Activated T-helper 1 cell treated with anti-CD3 and anti-CD28 coated beads, Interleukin-12 subunit alpha, Interleukin-12 subunit beta, Interleukin-2, Interleukin-4 antibody, amounts not matched to agents 30 ng/mL and 10 ng/mL and 1 ng/mL, durations not matched to agents 14 hours and 24 hours and 36 hours (primary cell): Measurements from ENCODE around the gene SLC26A9. TPM values are rescaled to one million over a fixed set of nuclear protein-coding genes. Genes with fewer than 3 reads are reported as not detected.

Experiments
- DNase-seq: peaks from one replicate; pipeline ENCODE4 v3.0.0; 2021; ENCODE audit warnings: low spot score
- H3K27ac Mint-ChIP-seq: one replicate; pipeline ENCODE4 v1.8.0; 2021; ENCODE audit warnings: mild to moderate bottlenecking, mixed read lengths
- H3K27me3 Mint-ChIP-seq: one replicate; pipeline ENCODE4 v1.8.0; 2022; ENCODE audit warnings: mild to moderate bottlenecking, moderate library complexity, mixed read lengths; ENCODE audit not compliant: insufficient read depth
- H3K36me3 Mint-ChIP-seq: one replicate; pipeline ENCODE4 v1.8.0; 2021; ENCODE audit warnings: low read depth, mixed read lengths
- H3K4me1 Mint-ChIP-seq: one replicate; pipeline ENCODE4 v1.8.0; 2021; ENCODE audit warnings: low read depth, mixed read lengths
- H3K4me3 Mint-ChIP-seq: one replicate; pipeline ENCODE4 v1.8.0; 2021; ENCODE audit warnings: mild to moderate bottlenecking, moderate library complexity, mixed read lengths
- H3K9me3 Mint-ChIP-seq: one replicate; pipeline ENCODE4 v1.8.0; 2021; ENCODE audit warnings: mixed read lengths
- intact Hi-C: fragments of 100-400 bp; cut with micrococcal nuclease; formaldehyde crosslinking; loops from one replicate; pipeline ENCODE4 v1.15.1; 2024
- total RNA-seq: library from RNA; stranded (reverse); gene quantifications from 2 replicates; pipeline ENCODE4 v1.2.3, GENCODE V29; 2022

SLC26A9 gene, protein sequence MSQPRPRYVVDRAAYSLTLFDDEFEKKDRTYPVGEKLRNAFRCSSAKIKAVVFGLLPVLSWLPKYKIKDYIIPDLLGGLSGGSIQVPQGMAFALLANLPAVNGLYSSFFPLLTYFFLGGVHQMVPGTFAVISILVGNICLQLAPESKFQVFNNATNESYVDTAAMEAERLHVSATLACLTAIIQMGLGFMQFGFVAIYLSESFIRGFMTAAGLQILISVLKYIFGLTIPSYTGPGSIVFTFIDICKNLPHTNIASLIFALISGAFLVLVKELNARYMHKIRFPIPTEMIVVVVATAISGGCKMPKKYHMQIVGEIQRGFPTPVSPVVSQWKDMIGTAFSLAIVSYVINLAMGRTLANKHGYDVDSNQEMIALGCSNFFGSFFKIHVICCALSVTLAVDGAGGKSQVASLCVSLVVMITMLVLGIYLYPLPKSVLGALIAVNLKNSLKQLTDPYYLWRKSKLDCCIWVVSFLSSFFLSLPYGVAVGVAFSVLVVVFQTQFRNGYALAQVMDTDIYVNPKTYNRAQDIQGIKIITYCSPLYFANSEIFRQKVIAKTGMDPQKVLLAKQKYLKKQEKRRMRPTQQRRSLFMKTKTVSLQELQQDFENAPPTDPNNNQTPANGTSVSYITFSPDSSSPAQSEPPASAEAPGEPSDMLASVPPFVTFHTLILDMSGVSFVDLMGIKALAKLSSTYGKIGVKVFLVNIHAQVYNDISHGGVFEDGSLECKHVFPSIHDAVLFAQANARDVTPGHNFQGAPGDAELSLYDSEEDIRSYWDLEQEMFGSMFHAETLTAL
- total RNA-seq = not detected in 2 replicates

DNA sequence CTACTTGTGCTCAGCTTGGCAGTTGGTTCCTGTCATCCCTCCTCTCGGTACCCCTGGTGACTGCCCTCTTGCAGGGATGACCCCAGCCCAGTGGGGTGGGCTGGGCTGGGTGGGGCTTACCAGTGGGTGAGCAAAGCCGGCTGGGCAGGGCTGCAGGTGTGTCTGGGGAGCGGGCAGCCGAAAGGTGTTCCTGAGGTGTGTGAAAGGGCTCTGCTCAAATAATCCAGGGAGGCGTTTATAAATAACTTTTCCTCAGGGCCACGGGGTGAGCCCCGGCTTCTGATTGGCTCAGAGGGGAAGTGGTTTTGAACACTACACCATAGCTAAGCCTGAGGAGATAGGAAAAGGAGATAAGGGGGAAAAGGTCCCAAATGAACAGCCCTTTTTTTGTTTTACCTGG lies at the start of gene SLC26A9:
Gene SLC26A9 (minus strand): TSS at position 212 of the 400 bp plus-strand sequence. CDS start 7,636 bp downstream, outside the sequence.
- no peak for DNase-seq
- intact Hi-C loops = no loop called here
- no peak within 1 kb of the TSS for H3K27ac Mint-ChIP-seq
- no peaks in the 10 kb centered on the region for H3K9me3 Mint-ChIP-seq
- H3K36me3 Mint-ChIP-seq = no peaks in the 10 kb centered on the region
- H3K4me1 Mint-ChIP-seq = no peaks in the 10 kb centered on the region
- peaks cover 36% of the 10 kb centered on the region for H3K27me3 Mint-ChIP-seq
- no peak within 1 kb of the TSS for H3K4me3 Mint-ChIP-seq

DNA sequence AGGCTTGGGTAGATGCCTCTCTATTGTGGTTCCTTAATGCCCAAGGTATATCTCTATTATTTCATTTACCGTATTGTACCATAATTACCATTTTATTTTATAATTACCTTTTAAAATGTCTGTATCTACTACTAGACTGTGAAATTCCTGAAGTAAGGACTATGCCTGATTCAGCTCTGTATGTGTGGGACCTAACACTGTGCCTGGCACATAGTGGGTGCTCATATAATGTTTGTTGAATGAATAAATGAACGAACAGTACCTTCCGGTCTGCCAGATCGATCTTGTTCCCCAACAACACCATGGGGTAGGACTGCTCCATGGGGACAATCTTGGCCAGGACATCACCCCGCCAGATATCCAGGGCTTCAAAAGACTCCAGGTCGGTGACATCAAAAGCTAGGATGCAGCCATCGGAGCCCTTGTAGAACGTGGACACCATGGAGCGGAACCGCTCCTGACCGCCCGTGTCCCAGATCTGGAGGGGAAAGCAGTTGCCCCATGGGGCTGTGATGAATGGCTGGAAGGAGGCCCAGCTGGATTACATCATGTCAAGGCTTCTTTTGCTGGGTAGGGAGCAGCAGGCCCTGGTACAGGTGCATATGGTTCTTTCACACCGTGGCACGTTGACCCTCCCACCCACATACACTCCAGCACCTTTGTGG lies 49.1 kb upstream of the SLC26A9 start:
- no peak overlapping the region for H3K4me3 Mint-ChIP-seq
- peaks cover 5% of the 10 kb centered on the region for H3K4me1 Mint-ChIP-seq
- H3K27ac Mint-ChIP-seq = no peak overlapping the region
- peaks cover 18% of the 10 kb centered on the region for H3K27me3 Mint-ChIP-seq
- no peaks in the 10 kb centered on the region for H3K9me3 Mint-ChIP-seq
- no peak for DNase-seq
- H3K36me3 Mint-ChIP-seq = no peaks in the 10 kb centered on the region
- intact Hi-C loops = no loop called here

DNA sequence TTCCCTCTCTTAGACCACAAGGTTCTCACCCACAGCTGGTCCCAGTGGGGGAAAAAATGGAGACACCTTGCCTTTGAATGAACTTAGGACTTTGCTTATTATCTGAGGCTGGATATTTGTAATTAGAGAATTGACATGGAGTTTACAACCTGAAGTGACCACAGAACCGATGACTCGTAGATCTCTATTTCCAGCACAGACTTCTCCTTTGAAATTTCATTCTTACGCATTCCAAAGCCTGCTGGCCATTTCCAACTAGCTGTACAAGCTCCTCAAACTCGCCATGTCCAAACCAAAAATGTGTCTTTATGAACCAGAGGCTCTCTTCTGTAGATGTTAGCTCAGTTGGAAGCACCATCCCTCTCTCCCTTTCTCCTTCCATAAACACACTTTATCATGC lies 48.0 kb upstream of the SLC26A9 start:
- no peak for DNase-seq
- H3K9me3 Mint-ChIP-seq = no peaks in the 10 kb centered on the region

DNA sequence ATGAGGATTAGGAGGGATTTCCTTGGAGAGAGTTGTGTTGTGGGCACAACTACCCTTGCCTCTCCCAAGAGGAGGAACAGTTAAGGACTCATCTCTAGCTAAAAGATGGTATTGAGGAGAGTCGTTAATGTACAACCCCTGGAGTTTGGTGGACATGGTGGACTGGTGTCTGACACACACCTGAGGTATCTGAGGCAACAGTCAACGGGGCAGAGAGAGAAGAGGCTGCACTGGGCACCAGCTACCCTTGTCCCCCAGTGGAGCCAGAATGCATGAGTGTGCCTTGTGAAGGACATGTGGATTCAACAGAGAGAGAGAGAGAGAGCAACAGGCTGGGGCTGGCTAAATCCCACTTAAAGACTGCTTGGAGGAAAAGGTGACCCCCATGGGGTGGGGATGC lies 47.0 kb upstream of the SLC26A9 start:
- H3K4me3 Mint-ChIP-seq = no peak overlapping the region
- H3K36me3 Mint-ChIP-seq = no peaks in the 10 kb centered on the region
- no peak overlapping the region for H3K27ac Mint-ChIP-seq
- intact Hi-C loops = no loop called here
- H3K27me3 Mint-ChIP-seq = peaks cover 15% of the 10 kb centered on the region
- H3K4me1 Mint-ChIP-seq = no peaks in the 10 kb centered on the region
- H3K9me3 Mint-ChIP-seq = no peaks in the 10 kb centered on the region
- no peak for DNase-seq

More for the DNA sequence above, 48.0 kb upstream of the SLC26A9 start:
- intact Hi-C loops = no loop called here
- H3K36me3 Mint-ChIP-seq = no peaks in the 10 kb centered on the region
- H3K27ac Mint-ChIP-seq = no peak overlapping the region
- H3K4me3 Mint-ChIP-seq = no peak overlapping the region
- H3K27me3 Mint-ChIP-seq = peaks cover 15% of the 10 kb centered on the region
- peaks cover 1% of the 10 kb centered on the region for H3K4me1 Mint-ChIP-seq

DNA sequence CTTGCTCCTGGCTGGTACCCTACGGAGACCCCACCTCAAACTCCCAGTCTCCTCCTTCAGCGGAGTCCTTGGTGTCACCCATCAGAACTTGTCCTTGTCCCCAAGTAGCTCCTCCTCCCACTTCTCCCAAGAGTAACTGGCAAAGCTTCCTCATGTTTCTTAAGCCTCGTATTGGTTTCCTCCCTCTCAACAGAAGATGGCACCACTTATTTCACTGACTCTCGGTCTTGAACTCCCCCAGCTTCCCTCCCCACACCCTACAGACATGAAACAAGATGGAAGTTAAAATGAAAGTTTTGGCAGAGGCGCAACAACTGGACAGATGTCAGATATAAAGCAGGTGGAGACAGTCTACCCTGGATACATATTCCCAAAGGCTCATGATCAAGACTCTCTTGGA lies 46.5 kb upstream of the SLC26A9 start:
- peaks cover 15% of the 10 kb centered on the region for H3K27me3 Mint-ChIP-seq
- intact Hi-C loops = no loop called here
- DNase-seq = no peak
- no peaks in the 10 kb centered on the region for H3K36me3 Mint-ChIP-seq
- H3K27ac Mint-ChIP-seq = no peak overlapping the region
- H3K4me1 Mint-ChIP-seq = no peaks in the 10 kb centered on the region
- no peaks in the 10 kb centered on the region for H3K9me3 Mint-ChIP-seq
- no peak overlapping the region for H3K4me3 Mint-ChIP-seq

DNA sequence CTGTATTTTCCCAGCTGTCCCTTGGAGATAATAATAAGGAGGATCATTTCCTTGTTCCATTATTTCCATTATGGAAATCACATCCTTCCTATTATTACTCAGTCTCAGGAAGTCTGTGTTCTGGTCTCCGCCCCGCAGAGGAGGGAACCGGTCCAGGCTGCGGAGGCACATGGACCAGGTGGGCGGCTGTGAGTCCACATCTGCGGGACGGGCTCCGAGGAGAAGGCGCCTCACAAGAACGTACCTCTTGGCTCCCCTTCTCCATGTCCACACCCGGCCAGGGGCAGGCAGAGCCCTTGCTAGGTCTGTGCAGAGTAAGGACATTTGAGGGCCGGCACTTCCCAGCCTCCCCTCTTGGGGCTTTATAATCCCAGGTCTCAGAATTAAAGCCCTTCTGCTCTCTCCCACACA lies 45.3 kb upstream of the SLC26A9 start:
- DNase-seq = no peak
- H3K4me1 Mint-ChIP-seq = no peaks in the 10 kb centered on the region
- H3K36me3 Mint-ChIP-seq = no peaks in the 10 kb centered on the region
- H3K27me3 Mint-ChIP-seq = peaks cover 13% of the 10 kb centered on the region
- intact Hi-C loops = no loop called here
- H3K9me3 Mint-ChIP-seq = no peaks in the 10 kb centered on the region
- H3K27ac Mint-ChIP-seq = no peak overlapping the region
- H3K4me3 Mint-ChIP-seq = no peak overlapping the region

DNA sequence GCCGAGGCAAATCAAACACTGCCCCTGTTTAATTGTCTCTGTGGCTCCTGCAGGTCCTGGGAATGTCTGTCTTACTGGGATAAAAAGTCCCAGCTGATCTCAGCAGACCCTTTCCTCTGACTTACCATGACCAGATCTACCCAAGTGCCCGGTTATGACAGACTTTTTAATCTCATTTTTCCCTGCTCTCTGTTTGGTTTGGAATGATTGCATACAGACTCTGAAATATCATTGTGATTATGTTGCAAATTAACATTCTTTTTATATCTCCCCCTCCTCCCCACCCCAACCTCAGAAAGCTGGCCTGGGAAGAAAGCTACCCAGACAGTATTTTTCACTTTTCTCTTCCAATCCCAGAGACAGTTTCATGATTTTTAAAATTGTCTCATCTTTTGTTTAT lies 43.6 kb upstream of the SLC26A9 start:
- intact Hi-C loops = no loop called here
- Mint-ChIP-seq H3K4me3 (no peak overlapping the region), H3K9me3 (peaks cover 3% of the 10 kb centered on the region), H3K27me3 (peaks cover 10% of the 10 kb centered on the region), H3K4me1 (no peaks in the 10 kb centered on the region), H3K27ac (no peak overlapping the region), H3K36me3 (no peaks in the 10 kb centered on the region)
- DNase-seq = no peak

DNA sequence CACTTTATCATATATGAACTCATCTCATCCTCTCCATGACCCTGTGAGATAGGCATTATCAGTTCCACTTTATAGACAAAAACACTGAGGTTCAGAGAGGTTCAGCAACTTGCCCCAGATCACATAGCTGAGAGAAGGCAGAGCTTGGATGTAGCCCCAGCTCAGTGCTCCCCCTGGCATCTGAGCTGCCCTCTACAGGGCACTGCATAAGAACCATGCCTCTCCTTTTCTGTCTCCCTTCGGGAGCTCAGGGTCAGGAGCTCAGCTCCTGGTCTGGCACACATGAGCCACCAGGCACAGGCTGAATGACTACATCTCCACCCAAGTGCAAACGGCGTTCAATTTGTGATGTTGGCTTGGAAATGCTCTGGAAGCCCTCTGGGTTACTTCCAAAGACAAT lies 43.0 kb upstream of the SLC26A9 start:
- no peak for DNase-seq
- peaks cover 5% of the 10 kb centered on the region for H3K27me3 Mint-ChIP-seq
- no peak overlapping the region for H3K27ac Mint-ChIP-seq
- H3K4me1 Mint-ChIP-seq = no peaks in the 10 kb centered on the region
- no peak overlapping the region for H3K4me3 Mint-ChIP-seq
- H3K36me3 Mint-ChIP-seq = no peaks in the 10 kb centered on the region
- peaks cover 6% of the 10 kb centered on the region for H3K9me3 Mint-ChIP-seq
- intact Hi-C loops = no loop called here

DNA sequence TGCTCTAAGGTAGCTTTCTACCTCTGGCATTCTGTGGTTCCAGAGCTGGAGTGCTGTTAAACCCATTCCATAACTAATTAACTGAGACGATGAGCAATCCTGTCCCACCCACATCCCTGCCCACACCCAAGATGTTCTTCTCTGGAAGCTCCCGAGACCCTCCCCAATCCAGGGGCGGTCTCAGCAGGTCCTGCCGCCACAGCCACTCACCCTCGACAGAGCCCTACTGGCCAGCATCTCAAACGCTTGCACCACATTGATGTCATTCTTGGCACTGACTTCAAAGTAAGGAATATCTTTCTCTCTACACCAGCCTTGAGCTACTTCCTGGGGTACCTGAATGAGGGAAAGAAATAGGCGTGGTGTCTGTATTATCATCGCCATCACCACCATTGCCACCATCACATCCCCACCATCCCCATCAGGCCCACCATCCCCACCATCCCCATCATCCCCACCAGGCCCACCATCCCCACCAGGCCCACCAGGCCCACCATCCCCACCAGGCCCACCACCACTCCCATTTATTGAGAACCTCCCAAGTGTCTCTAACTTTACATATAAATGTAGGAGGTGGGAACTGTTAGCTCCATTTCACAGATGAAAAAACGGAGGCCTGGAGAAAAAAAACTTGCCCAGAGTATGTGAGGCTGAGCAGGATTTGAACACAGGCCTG lies 42.2 kb upstream of the SLC26A9 start:
- Mint-ChIP-seq H3K27me3 (peaks cover 5% of the 10 kb centered on the region), H3K27ac (no peak overlapping the region), H3K9me3 (peaks cover 6% of the 10 kb centered on the region), H3K4me3 (no peak overlapping the region), H3K36me3 (no peaks in the 10 kb centered on the region), H3K4me1 (no peaks in the 10 kb centered on the region)
- DNase-seq = no peak
- intact Hi-C loops = no loop called here

DNA sequence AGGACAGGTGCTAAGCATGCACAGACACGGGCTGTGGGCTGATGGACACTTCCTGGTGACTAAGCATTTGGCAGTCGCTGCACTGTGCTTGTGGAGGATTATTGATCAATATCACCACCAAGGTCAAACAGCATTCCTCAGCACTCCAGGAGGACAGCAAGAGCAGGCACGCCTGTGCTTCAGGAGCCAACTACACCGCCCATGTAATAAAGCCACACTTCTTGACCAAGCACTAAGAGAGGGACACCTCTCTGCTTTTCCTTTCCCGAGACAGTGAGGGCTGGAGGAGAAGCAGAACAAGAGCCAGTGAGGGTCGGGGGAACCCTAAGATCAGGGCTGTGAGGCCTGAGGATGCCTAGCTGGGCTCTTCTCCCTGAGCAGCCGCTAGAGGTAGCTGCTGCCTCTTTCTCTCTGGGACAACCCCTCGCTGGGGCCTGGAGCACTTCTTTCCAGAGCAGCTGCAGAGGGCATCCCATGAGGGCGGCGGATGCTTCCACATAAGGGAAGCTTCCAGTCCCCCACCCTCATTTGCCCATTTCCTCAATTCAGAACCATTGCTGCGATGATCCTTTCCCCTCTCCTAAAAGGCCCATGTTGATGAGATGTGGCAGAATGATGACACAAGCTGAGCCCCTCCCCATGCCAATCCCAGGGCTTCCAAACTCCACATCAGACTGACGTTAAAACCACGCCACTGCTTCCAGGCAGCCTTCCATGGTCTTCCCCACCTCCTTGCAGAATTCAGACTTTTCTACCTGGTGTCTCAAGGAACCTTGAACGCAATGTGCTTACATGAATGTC lies 40.9 kb upstream of the SLC26A9 start:
- intact Hi-C loops = loop anchor here (1.0 kb wide), 1 partner anchor 122 kb away; no protein-coding TSS in a partner anchor
- H3K27me3 Mint-ChIP-seq = peaks cover 1% of the 10 kb centered on the region

DNA sequence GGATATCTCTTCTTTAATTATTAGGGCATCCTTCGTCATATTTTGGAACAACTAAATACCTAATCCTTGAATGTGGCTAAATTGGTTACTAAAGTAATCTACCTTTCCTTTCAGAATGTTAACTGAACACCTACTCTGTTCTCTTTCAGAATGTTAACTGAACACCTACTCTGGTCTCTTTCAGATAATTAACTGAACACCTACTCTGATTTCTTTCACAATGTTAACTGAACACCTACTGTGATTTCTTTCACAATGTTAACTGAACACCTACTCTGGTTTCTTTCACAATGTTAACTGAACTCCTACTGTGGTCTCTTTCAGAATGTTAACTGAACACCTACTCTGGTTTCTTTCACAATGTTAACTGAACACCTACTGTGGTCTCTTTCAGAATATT lies 38.0 kb upstream of the SLC26A9 start:
- H3K27ac Mint-ChIP-seq = no peak overlapping the region
- no peaks in the 10 kb centered on the region for H3K4me1 Mint-ChIP-seq
- H3K36me3 Mint-ChIP-seq = no peaks in the 10 kb centered on the region
- H3K4me3 Mint-ChIP-seq = no peak overlapping the region
- peaks cover 1% of the 10 kb centered on the region for H3K27me3 Mint-ChIP-seq
- intact Hi-C loops = no loop called here
- no peak for DNase-seq
- peaks cover 6% of the 10 kb centered on the region for H3K9me3 Mint-ChIP-seq

More for the DNA sequence above, 40.9 kb upstream of the SLC26A9 start:
- Mint-ChIP-seq H3K4me3 (no peak overlapping the region), H3K9me3 (peaks cover 6% of the 10 kb centered on the region), H3K27ac (no peak overlapping the region), H3K36me3 (no peaks in the 10 kb centered on the region), H3K4me1 (no peaks in the 10 kb centered on the region)
- DNase-seq = no peak
